GM12878 (cell line): ENCODE measurements around the gene DUSP10. TPM values are rescaled to one million over a fixed set of nuclear protein-coding genes. Genes with fewer than 3 reads are reported as not detected.

Source experiments
- BRCA1 ChIP-seq: IDR thresholded peaks from 2 replicates; pipeline ENCODE4 v1.6.1; 2011; ENCODE audit warnings: low read depth, low read length, improper control_type of control experiment
- CEBPB ChIP-seq, 2 experiments: fragments of 150-350 bp in 1 of 2; IDR thresholded peaks; 2 replicates each; pipeline ENCODE4 v1.6.1; 2012 to 2014; ENCODE audit warnings: low read depth in 2 of 2, low read length in 2 of 2, borderline replicate concordance in 1 of 2, inconsistent platforms in 1 of 2
- CHD4 ChIP-seq: fragments of 200-600 bp; sonication (generic); IDR thresholded peaks from 2 replicates; pipeline ENCODE4 v1.6.1; 2016; ENCODE audit warnings: mild to moderate bottlenecking
- CREB1 ChIP-seq: IDR thresholded peaks from 2 replicates; pipeline ENCODE4 v1.6.1; 2012; ENCODE audit warnings: low read depth, mild to moderate bottlenecking, inconsistent platforms
- GATAD2B ChIP-seq: fragments of 450-650 bp; conservative IDR thresholded peaks from 2 replicates; pipeline ENCODE4 v1.6.1; 2017; ENCODE audit warnings: low read depth, mild to moderate bottlenecking, moderate library complexity
- IRF4 ChIP-seq: IDR thresholded peaks from 2 replicates; pipeline ENCODE4 v1.6.1; 2011; ENCODE audit warnings: low read depth, low read length
- JUNB ChIP-seq: IDR thresholded peaks from 2 replicates; pipeline ENCODE4 v1.6.1; 2016; ENCODE audit warnings: antibody characterized with exemption, mild to moderate bottlenecking
- LARP7 ChIP-seq: fragments of 450-650 bp; IDR thresholded peaks from 2 replicates; pipeline ENCODE4 v1.6.1; 2017; ENCODE audit warnings: mild to moderate bottlenecking
- MEF2B ChIP-seq: fragments of 450-650 bp; IDR thresholded peaks from 2 replicates; pipeline ENCODE4 v1.6.1; 2018; ENCODE audit warnings: mild to moderate bottlenecking, moderate library complexity; ENCODE audit not compliant: partially characterized antibody, poor library complexity, severe bottlenecking
- MYB ChIP-seq: fragments of 150-350 bp; IDR thresholded peaks from 2 replicates; pipeline ENCODE4 v1.6.1; 2014; ENCODE audit warnings: mild to moderate bottlenecking, low read depth, low read length, borderline replicate concordance
- NBN ChIP-seq: fragments of 450-650 bp; IDR thresholded peaks from 2 replicates; pipeline ENCODE4 v1.6.1; 2016
- NFIC ChIP-seq: IDR thresholded peaks from 2 replicates; pipeline ENCODE4 v1.6.1; 2012; ENCODE audit warnings: low read depth, mild to moderate bottlenecking, inconsistent platforms, low read length, moderate library complexity
- NFXL1 ChIP-seq: fragments of 450-650 bp; IDR thresholded peaks from 2 replicates; pipeline ENCODE4 v1.6.1; 2017; ENCODE audit warnings: antibody characterized with exemption, mild to moderate bottlenecking, borderline replicate concordance
- NFYB ChIP-seq: IDR thresholded peaks from 2 replicates; pipeline ENCODE4 v1.6.1; 2011; ENCODE audit warnings: low read depth, mild to moderate bottlenecking, low read length, improper control_type of control experiment, moderate library complexity; ENCODE audit not compliant: insufficient read depth
- PML ChIP-seq: IDR thresholded peaks from 2 replicates; pipeline ENCODE4 v1.6.1; 2012; ENCODE audit warnings: low read length, inconsistent platforms
- POLR2AphosphoS2 ChIP-seq: IDR thresholded peaks from 2 replicates; pipeline ENCODE4 v1.6.1; 2011; ENCODE audit warnings: low read depth, mild to moderate bottlenecking, low read length, improper control_type of control experiment, moderate library complexity
- RFX5 ChIP-seq: IDR thresholded peaks from 2 replicates; pipeline ENCODE4 v1.6.1; 2011; ENCODE audit warnings: low read depth, low read length, improper control_type of control experiment
- SIN3A ChIP-seq: IDR thresholded peaks from 2 replicates; pipeline ENCODE4 v1.6.1; 2012; ENCODE audit warnings: low read depth, low read length, improper control_type of control experiment
- SMC3 ChIP-seq: IDR thresholded peaks from 2 replicates; pipeline ENCODE4 v1.6.1; 2011; ENCODE audit warnings: low read length, improper control_type of control experiment, borderline replicate concordance
- SREBF1 ChIP-seq: IDR thresholded peaks from 2 replicates; pipeline ENCODE4 v1.6.1; 2012; ENCODE audit warnings: mild to moderate bottlenecking, low read length
- STAT1 ChIP-seq: fragments of 450-650 bp; conservative IDR thresholded peaks from 2 replicates; pipeline ENCODE4 v1.6.1; 2014; ENCODE audit warnings: antibody characterized with exemption, mild to moderate bottlenecking
- STAT3 ChIP-seq: IDR thresholded peaks from 2 replicates; pipeline ENCODE4 v1.6.1; 2011; ENCODE audit warnings: low read depth, low read length, improper control_type of control experiment
- SUZ12 ChIP-seq: fragments of 200-600 bp; sonication (generic); IDR thresholded peaks from one replicate; pipeline ENCODE4 v1.6.1; 2018; ENCODE audit warnings: antibody characterized with exemption, mild to moderate bottlenecking; ENCODE audit not compliant: unreplicated experiment
- TCF3 ChIP-seq: IDR thresholded peaks from 2 replicates; pipeline ENCODE4 v1.6.1; 2012; ENCODE audit warnings: low read depth, mild to moderate bottlenecking, low read length, borderline replicate concordance; ENCODE audit not compliant: insufficient read depth
- ZBED1 ChIP-seq: IDR thresholded peaks from 2 replicates; pipeline ENCODE4 v1.6.1; 2016; ENCODE audit warnings: borderline replicate concordance
- ZNF217 ChIP-seq: fragments of 450-650 bp; IDR thresholded peaks from 2 replicates; pipeline ENCODE4 v1.6.1; 2017; ENCODE audit warnings: antibody characterized with exemption, mild to moderate bottlenecking
- polyA plus RNA-seq, 11 experiments: library from polyadenylated mRNA; depleted of rRNA in 4 of 11; unstranded in 6 of 11; stranded (reverse) in 5 of 11; fragments of >200 nt; fragmentation: Nextera tagmentation in 4 of 11; fragmentation: Illumina TruSeq in 1 of 11; extraction: Ambion mirVana in 4 of 11; extraction: Trizol in 1 of 11; gene quantifications; 1 replicate in 1 of 11; 2 replicates in 10 of 11; pipeline versions ENCODE4 v1.2.1 to v1.2.3, GENCODE V29; 2011 to 2016; ENCODE audit warnings: inconsistent platforms in 2 of 11, missing spikeins in 2 of 11, low read depth in 1 of 11
- total RNA-seq, 4 experiments: library from RNA; depleted of rRNA in 3 of 4; stranded (reverse); fragments of >200 nt in 3 of 4; fragmentation: Illumina TruSeq in 1 of 4; extraction: Trizol in 1 of 4; gene quantifications; 2 replicates each; pipeline versions ENCODE4 v1.2.1 to v1.2.3, GENCODE V29; 2013 to 2021
- TF ChIP-seq, protein P1 (sequence below): fragments of 450-650 bp; conservative IDR thresholded peaks from 2 replicates; pipeline ENCODE4 v1.6.1; 2017; ENCODE audit warnings: mild to moderate bottlenecking, moderate library complexity
- TF ChIP-seq, protein P2 (sequence below): fragments of 450-650 bp; IDR thresholded peaks from 2 replicates; pipeline ENCODE4 v1.6.1; 2017; ENCODE audit warnings: mild to moderate bottlenecking, low read depth, inconsistent platforms; ENCODE audit not compliant: poor library complexity, severe bottlenecking
- TF ChIP-seq, protein P3 (sequence below): IDR thresholded peaks from 2 replicates; pipeline ENCODE4 v1.6.1; 2012; ENCODE audit warnings: low read length, inconsistent platforms

The DUSP10 gene
- total and polyA plus RNA-seq, 10 of the 15 experiments (the other 5 are each of a cell fraction or from before 2014, with no cell fraction given), result 20.3 to 38.4 (median 27.8) TPM

GRCh38 chr1:221712198-221712684, 29.6 kb downstream of the DUSP10 start (continued):
- no peak for TF ChIP-seq GATAD2B
- peak; percentile 86 for TF ChIP-seq CREB1
- peak; percentile 58; the same call in 1 of the 2 replicates for TF ChIP-seq ZNF217
- no peak; the same call in 1 of the 2 replicates for TF ChIP-seq PML
- TF ChIP-seq LARP7, result no peak
- TF ChIP-seq SUZ12, result no peak
- TF ChIP-seq RFX5, result no peak
- TF ChIP-seq JUNB, result peak; percentile 79
- TF ChIP-seq NBN, result no peak; the same call in 1 of the 2 replicates
- TF ChIP-seq POLR2AphosphoS2, result no peak
- TF ChIP-seq SREBF1, result no peak
- TF ChIP-seq, protein P1, sequence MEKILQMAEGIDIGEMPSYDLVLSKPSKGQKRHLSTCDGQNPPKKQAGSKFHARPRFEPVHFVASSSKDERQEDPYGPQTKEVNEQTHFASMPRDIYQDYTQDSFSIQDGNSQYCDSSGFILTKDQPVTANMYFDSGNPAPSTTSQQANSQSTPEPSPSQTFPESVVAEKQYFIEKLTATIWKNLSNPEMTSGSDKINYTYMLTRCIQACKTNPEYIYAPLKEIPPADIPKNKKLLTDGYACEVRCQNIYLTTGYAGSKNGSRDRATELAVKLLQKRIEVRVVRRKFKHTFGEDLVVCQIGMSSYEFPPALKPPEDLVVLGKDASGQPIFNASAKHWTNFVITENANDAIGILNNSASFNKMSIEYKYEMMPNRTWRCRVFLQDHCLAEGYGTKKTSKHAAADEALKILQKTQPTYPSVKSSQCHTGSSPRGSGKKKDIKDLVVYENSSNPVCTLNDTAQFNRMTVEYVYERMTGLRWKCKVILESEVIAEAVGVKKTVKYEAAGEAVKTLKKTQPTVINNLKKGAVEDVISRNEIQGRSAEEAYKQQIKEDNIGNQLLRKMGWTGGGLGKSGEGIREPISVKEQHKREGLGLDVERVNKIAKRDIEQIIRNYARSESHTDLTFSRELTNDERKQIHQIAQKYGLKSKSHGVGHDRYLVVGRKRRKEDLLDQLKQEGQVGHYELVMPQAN, result no peak
- TF ChIP-seq CHD4, result no peak
- peak; percentile 61; the same call in 1 of the 2 replicates for TF ChIP-seq ZBED1
- TF ChIP-seq IRF4, result 0 out of 2 replicates have a peak, but pooled peaks have one; percentile 28
- no peak for TF ChIP-seq NFYB
- TF ChIP-seq NFXL1, result no peak
- peak; percentile 26; the same call in 1 of the 2 replicates for TF ChIP-seq STAT3
- TF ChIP-seq SMC3, result no peak
- no peak for TF ChIP-seq MYB
- TF ChIP-seq STAT1, result no peak
- TF ChIP-seq NFIC, result peak; percentile 73; the same call in 1 of the 2 replicates
- no peak for TF ChIP-seq CEBPB (IDR thresholded peaks at IDR 0.05; ENCODE audit: borderline replicate concordance in 1 of 2, low read depth in 2 of 2, low read length in 2 of 2)
- TF ChIP-seq, protein P2, sequence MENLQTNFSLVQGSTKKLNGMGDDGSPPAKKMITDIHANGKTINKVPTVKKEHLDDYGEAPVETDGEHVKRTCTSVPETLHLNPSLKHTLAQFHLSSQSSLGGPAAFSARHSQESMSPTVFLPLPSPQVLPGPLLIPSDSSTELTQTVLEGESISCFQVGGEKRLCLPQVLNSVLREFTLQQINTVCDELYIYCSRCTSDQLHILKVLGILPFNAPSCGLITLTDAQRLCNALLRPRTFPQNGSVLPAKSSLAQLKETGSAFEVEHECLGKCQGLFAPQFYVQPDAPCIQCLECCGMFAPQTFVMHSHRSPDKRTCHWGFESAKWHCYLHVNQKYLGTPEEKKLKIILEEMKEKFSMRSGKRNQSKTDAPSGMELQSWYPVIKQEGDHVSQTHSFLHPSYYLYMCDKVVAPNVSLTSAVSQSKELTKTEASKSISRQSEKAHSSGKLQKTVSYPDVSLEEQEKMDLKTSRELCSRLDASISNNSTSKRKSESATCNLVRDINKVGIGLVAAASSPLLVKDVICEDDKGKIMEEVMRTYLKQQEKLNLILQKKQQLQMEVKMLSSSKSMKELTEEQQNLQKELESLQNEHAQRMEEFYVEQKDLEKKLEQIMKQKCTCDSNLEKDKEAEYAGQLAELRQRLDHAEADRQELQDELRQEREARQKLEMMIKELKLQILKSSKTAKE, result peak; percentile 44
- TF ChIP-seq, protein P3, sequence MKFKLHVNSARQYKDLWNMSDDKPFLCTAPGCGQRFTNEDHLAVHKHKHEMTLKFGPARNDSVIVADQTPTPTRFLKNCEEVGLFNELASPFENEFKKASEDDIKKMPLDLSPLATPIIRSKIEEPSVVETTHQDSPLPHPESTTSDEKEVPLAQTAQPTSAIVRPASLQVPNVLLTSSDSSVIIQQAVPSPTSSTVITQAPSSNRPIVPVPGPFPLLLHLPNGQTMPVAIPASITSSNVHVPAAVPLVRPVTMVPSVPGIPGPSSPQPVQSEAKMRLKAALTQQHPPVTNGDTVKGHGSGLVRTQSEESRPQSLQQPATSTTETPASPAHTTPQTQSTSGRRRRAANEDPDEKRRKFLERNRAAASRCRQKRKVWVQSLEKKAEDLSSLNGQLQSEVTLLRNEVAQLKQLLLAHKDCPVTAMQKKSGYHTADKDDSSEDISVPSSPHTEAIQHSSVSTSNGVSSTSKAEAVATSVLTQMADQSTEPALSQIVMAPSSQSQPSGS, result peak; percentile 90
- TF ChIP-seq TCF3, result no peak
- TF ChIP-seq MEF2B, result peak; percentile 47
- TF ChIP-seq BRCA1, result no peak
- no peak for TF ChIP-seq SIN3A
